GM12878 (cell line): Measurements from ENCODE around the gene ZNF860.

Experiments used
- CEBPB ChIP-seq, 2 experiments: fragments of 150-350 bp in 1 of 2; IDR thresholded peaks; 2 replicates each; pipeline ENCODE4 v1.6.1; 2012 to 2014; ENCODE audit warnings: low read depth in 2 of 2, low read length in 2 of 2, borderline replicate concordance in 1 of 2, inconsistent platforms in 1 of 2
- CEBPZ ChIP-seq: fragments of 150-350 bp; IDR thresholded peaks from 2 replicates; pipeline ENCODE4 v1.6.1; 2016; ENCODE audit warnings: low read depth, low read length
- RAD51 ChIP-seq: fragments of 450-650 bp; IDR thresholded peaks from 2 replicates; pipeline ENCODE4 v1.6.1; 2016; ENCODE audit warnings: moderate library complexity, mild to moderate bottlenecking, inconsistent platforms
- RUNX3 ChIP-seq: IDR thresholded peaks from 2 replicates; pipeline ENCODE4 v1.6.1; 2012; ENCODE audit warnings: low read length, inconsistent platforms
- TF ChIP-seq, protein P1 (sequence below): IDR thresholded peaks from 2 replicates; pipeline ENCODE4 v1.6.1; 2012; ENCODE audit warnings: mild to moderate bottlenecking, low read depth, low read length

- TF ChIP-seq, protein P1, sequence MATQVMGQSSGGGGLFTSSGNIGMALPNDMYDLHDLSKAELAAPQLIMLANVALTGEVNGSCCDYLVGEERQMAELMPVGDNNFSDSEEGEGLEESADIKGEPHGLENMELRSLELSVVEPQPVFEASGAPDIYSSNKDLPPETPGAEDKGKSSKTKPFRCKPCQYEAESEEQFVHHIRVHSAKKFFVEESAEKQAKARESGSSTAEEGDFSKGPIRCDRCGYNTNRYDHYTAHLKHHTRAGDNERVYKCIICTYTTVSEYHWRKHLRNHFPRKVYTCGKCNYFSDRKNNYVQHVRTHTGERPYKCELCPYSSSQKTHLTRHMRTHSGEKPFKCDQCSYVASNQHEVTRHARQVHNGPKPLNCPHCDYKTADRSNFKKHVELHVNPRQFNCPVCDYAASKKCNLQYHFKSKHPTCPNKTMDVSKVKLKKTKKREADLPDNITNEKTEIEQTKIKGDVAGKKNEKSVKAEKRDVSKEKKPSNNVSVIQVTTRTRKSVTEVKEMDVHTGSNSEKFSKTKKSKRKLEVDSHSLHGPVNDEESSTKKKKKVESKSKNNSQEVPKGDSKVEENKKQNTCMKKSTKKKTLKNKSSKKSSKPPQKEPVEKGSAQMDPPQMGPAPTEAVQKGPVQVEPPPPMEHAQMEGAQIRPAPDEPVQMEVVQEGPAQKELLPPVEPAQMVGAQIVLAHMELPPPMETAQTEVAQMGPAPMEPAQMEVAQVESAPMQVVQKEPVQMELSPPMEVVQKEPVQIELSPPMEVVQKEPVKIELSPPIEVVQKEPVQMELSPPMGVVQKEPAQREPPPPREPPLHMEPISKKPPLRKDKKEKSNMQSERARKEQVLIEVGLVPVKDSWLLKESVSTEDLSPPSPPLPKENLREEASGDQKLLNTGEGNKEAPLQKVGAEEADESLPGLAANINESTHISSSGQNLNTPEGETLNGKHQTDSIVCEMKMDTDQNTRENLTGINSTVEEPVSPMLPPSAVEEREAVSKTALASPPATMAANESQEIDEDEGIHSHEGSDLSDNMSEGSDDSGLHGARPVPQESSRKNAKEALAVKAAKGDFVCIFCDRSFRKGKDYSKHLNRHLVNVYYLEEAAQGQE, result no peak
- TF ChIP-seq CEBPZ (no peak), RAD51 (no peak), CEBPB (IDR thresholded peaks at IDR 0.05; ENCODE audit: borderline replicate concordance in 1 of 2, low read depth in 2 of 2, low read length in 2 of 2) (no peak), RUNX3 (no peak)
These were observed 35.7 kb downstream of the ZNF860 start for GRCh38 chr3:32017286-32017685.
